ENCODE measurements around the gene TEX261.

TEX261 gene

GRCh38 chr2:71004857-71005256, 10.2 kb upstream of the TEX261 start:
- no peak overlapping the region for H3K4me3 ChIP-seq (replicated peaks; ENCODE audit: low read depth, low read length)
- no peak for TF ChIP-seq CTCF (IDR thresholded peaks at IDR 0.05; ENCODE audit: insufficient read depth, low read length, poor library complexity, severe bottlenecking)
- no peak for DNase-seq (ENCODE audit: extremely low read depth, insufficient read length)
- no peaks in the 10 kb centered on the region for H3K36me3 ChIP-seq (ENCODE audit: control insufficient read depth, insufficient read depth, low read length)
- no peaks in the 10 kb centered on the region for H3K27me3 ChIP-seq (replicated peaks; ENCODE audit: control insufficient read depth, insufficient read depth, low read length)

DNA sequence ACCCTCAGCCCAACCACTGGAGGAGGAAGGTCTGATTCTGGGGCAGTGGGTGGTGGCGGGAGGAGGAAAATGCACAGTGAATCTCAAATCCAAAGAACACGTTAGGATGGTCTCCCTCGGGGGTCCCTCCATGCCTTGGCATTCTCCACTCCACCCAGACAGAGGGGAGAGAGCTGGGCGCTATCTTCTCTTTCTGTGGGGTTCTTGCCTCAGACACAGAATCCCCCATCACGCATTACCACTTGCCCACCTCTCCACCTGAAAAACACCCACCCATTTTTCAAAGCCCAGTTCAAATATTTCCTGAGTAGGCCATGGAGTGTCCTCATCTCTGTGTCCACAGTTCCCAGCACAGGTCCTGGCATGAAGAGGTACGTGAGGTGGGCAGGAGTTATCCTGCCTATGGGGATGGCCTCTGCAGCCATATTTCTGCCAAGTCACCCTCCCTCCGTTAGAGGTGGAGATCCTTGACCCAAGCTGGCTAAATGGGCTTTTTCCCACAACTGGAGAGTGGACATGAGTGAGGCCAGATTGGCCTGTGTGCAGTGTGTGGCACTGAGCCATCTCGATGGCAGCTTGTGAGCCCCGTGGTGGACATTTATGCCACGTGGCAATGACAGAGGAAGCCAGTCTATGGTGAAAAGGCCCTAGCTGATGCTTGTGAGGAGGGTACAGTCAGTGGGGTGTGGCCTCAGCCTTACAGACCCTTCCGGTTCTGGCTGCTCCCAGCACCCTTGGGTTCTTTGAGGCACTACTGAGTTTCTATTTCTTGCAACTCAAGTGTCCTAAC, 9.5 kb upstream of the TEX261 start:
- H3K27me3 ChIP-seq (replicated peaks; ENCODE audit: control insufficient read depth, insufficient read depth, low read length): no peaks in the 10 kb centered on the region
- H3K36me3 ChIP-seq (ENCODE audit: control insufficient read depth, insufficient read depth, low read length): no peaks in the 10 kb centered on the region
- no peak for TF ChIP-seq CTCF (IDR thresholded peaks at IDR 0.05; ENCODE audit: insufficient read depth, low read length, poor library complexity, severe bottlenecking)
- DNase-seq (ENCODE audit: extremely low read depth, insufficient read length): no peak
- H3K4me3 ChIP-seq (replicated peaks; ENCODE audit: low read depth, low read length): no peak overlapping the region

DNA sequence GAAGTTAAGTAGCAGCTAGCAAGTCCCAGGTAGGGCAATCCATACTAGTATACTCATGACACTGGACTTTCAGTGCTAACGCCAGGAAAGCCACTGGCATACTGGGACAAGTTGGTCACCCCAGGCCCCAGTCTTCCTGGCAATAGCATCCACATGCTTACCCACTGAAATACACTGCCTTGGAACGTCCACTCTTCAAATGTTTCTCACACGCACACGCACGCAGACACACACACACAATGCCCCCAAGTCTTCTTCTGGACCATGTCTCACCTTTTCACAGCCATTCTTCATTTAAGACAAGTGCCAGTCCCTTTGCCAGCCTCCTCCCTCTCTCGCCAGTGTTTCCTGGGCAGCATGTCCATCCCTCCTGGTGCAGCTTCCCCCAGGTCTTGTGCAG, 8.7 kb upstream of the TEX261 start:
- no peak for TF ChIP-seq CTCF (IDR thresholded peaks at IDR 0.05; ENCODE audit: insufficient read depth, low read length, poor library complexity, severe bottlenecking)
- no peaks in the 10 kb centered on the region for H3K36me3 ChIP-seq (ENCODE audit: control insufficient read depth, insufficient read depth, low read length)
- no peak overlapping the region for H3K4me3 ChIP-seq (replicated peaks; ENCODE audit: low read depth, low read length)
- H3K27me3 ChIP-seq (replicated peaks; ENCODE audit: control insufficient read depth, insufficient read depth, low read length): no peaks in the 10 kb centered on the region
- no peak for DNase-seq (ENCODE audit: extremely low read depth, insufficient read length)

DNA sequence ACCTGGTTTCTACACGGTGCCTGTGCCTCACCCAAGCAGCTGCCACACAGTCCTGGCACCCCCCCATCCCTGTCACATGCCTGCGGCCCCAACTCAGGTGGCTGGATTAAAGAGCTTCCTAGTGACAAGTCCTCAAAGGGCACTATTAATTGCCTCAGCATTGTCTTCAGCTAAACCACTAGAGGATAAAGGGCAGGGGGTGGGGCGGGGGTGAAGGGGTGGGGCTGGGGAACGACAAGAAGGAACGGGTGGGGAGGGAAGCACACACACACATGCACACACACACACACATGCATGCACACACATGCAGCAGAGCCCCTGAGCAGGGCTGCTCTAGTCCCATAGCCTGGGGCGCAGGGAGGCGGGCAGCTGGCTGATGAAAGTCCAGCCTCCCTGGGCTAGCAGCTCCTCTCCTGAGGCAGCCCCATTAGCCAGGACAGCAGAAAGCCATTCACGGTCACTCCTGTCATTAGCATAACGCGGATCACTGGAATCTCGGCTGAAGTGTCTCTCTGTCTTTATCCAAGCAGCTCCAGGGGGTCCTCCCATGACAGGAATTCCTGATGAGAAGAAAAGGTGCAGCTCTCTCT, 7.4 kb upstream of the TEX261 start:
- DNase-seq (ENCODE audit: extremely low read depth, insufficient read length): no peak
- H3K4me3 ChIP-seq (replicated peaks; ENCODE audit: low read depth, low read length): no peak overlapping the region
- H3K36me3 ChIP-seq (ENCODE audit: control insufficient read depth, insufficient read depth, low read length): no peaks in the 10 kb centered on the region
- no peaks in the 10 kb centered on the region for H3K27me3 ChIP-seq (replicated peaks; ENCODE audit: control insufficient read depth, insufficient read depth, low read length)
- no peak for TF ChIP-seq CTCF (IDR thresholded peaks at IDR 0.05; ENCODE audit: insufficient read depth, low read length, poor library complexity, severe bottlenecking)

- TF ChIP-seq CTCF (IDR thresholded peaks at IDR 0.05; ENCODE audit: insufficient read depth, low read length, poor library complexity, severe bottlenecking): no peak
- H3K4me3 ChIP-seq (replicated peaks; ENCODE audit: low read depth, low read length): no peak overlapping the region
Measured at GRCh38 chr2:71001592-71001927, 6.9 kb upstream of the TEX261 start.

More at GRCh38 chr2:71001592-71001927, 6.9 kb upstream of the TEX261 start:
- no peaks in the 10 kb centered on the region for H3K27me3 ChIP-seq (replicated peaks; ENCODE audit: control insufficient read depth, insufficient read depth, low read length)
- H3K36me3 ChIP-seq (ENCODE audit: control insufficient read depth, insufficient read depth, low read length): no peaks in the 10 kb centered on the region
- no peak for DNase-seq (ENCODE audit: extremely low read depth, insufficient read length)
